GM21423 (cell line): ENCODE data around the gene FUT6.

Experiments
- ATAC-seq: cut with Tn5 transposase; IDR thresholded peaks from one replicate; pipeline ENCODE4 v1.9.1; 2021; ENCODE audit warnings: mild to moderate bottlenecking, moderate library complexity; ENCODE audit not compliant: unreplicated experiment

The FUT6 gene

GRCh38 chr19:5806905-5807304, 32.6 kb downstream of the FUT6 start:
- ATAC-seq, result no peak

GRCh38 chr19:5806133-5806489, 33.4 kb downstream of the FUT6 start:
- no peak for ATAC-seq

GRCh38 chr19:5805462-5806132, 33.9 kb downstream of the FUT6 start:
- no peak for ATAC-seq

GRCh38 chr19:5804516-5805461, 34.7 kb downstream of the FUT6 start, which contains the start of gene NRTN:
TSS of gene NRTN (plus strand) at chr19:5805067. CDS start at chr19:5824166, 19,099 bp downstream.
- ATAC-seq, result no peak

GRCh38 chr19:5803752-5804515, 35.6 kb downstream of the FUT6 start:
- peak; percentile 75 for ATAC-seq

GRCh38 chr19:5803441-5803751, 36.1 kb downstream of the FUT6 start:
- ATAC-seq, result no peak

GRCh38 chr19:5801796-5802619, 37.5 kb downstream of the FUT6 start:
- ATAC-seq, result no peak

- ATAC-seq, result no peak
Measured at GRCh38 chr19:5800361-5801270, 38.9 kb downstream of the FUT6 start.

- no peak for ATAC-seq
Measured at GRCh38 chr19:5799247-5800241, 40.0 kb downstream of the FUT6 start.

- ATAC-seq, result no peak
Measured at GRCh38 chr19:5798244-5798643, 41.3 kb downstream of the FUT6 start.

- ATAC-seq, result no peak
Measured at GRCh38 chr19:5795382-5795919, 44.1 kb downstream of the FUT6 start.

GRCh38 chr19:5793188-5793587, 46.3 kb downstream of the FUT6 start:
- ATAC-seq, result no peak

GRCh38 chr19:5792224-5792623, 47.3 kb downstream of the FUT6 start:
- ATAC-seq, result no peak

- ATAC-seq, result peak; percentile 86
Measured at GRCh38 chr19:5790559-5791520, 48.7 kb downstream of the FUT6 start, which contains the start of gene DUS3L. TSS of gene DUS3L (minus strand) at chr19:5791163. CDS start at chr19:5791141, 22 bp downstream.

GRCh38 chr19:5789886-5790558, 49.5 kb downstream of the FUT6 start:
- no peak for ATAC-seq

- ATAC-seq, result no peak
Measured at GRCh38 chr19:5789351-5789761, 50.1 kb downstream of the FUT6 start.
